Measurements from ENCODE around the gene PSMA1.

The PSMA1 gene

DNA sequence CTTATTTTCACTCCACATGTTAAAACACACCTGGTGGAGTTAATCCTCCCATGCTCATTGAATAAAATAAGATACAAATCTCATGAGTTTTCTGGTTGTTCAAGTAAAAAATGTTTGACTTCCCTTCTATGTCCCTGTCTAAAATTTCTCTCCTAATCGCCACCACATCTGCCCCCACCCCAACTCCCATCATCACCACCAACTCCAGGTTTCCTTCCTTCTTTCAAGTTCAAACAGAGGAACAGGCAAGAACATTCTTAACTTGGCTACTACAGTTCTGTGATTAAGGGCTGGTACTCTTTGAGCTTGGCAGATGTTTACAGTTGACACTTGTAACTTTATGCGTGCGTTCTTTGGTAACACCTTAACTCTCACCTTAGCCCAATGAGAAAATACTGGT, 9.1 kb upstream of the PSMA1 start:
- no peak for DNase-seq

DNA sequence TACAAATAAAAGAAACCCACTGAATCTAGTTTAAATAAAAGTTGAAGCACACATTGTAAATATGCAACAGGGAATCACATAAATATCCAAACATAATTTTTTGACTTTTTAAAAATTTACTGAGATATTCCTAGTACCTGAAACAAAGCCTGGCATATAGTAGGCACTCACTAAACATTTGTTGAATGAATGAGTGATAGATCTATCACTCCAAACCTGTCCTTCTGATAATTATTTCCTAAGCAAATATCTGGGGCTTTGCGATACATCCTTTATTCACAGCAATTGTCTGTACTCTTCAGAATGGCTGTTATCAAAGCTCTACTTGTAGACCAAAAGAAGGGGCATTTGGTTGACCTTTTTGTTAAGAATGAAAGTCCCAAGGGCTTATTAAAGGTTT, 2.6 kb upstream of the PSMA1 start:
- DNase-seq: no peak

DNA sequence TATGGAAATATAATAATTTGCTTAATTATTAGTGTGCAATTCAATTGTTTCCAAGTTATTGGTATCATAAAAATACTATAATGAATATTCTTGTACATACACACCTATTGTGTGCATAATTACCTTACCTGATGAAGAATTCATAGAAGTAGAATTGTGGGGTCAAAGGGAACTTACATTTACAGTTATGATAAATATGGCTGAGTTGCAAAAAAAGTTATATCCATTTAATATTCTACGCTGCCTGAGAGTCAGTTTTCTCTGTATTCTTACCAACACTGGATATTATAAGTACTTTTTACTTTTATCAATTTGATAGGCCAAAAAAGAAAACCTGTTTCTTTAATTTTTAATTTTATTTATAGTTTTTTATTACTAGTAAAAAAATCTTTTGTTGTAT, 2.1 kb upstream of the PSMA1 start:
- DNase-seq: no peak

DNA sequence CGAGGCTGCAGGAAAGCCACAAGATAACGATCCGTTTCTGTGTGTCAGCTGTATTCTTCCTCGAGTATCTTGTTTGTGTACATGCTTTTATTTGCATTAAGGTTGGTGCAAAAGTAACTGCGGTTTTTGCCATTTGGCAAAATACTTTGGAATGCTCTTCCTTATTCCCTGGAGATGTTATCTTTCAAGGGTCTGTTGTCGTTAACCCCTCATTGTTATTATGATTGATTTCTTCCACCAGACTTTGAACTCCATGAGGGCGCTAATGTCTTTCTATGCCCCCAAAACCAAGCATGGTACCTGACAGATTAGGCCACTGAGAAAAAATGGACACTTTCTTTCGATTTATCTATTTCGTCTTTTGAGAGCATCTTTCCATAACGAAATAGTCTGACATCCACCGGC, 563 bp upstream of the PSMA1 start:
- DNase-seq: no peak

DNA sequence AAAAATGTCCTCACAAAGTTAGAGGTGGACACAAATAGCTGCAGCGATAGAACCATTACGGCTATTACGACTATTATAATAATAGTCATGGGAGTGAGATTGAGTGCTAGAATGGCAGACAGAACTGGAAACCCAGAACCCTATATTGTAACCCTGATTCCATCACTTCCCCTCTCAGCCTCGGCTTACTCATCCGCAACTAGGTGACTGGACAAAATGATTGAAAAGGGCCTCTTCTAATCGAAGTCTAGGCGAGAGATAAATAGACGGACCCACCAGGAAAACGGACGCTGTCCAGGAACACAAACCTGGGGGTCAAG, 629 bp downstream of the PSMA1 start:
- peak; percentile 26 for DNase-seq

DNA sequence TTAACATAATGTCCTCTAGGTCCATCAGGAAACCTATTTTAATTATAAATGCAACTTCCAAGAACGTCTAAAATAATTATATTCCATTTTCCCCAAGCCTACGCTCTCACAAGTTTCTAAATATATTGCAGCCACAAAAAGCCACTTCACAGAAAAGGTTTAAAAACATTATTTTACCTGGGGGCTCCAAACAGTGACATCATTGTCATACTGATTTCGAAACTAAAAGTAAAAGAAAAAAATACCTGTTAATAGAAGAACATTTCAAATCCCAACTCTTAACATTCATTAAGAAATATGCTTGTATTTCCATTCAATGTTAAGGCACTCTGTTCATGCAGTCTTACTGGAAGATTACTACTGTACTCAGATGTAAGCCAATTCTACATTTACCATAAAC, 1.4 kb downstream of the PSMA1 start:
- DNase-seq: no peak

DNA sequence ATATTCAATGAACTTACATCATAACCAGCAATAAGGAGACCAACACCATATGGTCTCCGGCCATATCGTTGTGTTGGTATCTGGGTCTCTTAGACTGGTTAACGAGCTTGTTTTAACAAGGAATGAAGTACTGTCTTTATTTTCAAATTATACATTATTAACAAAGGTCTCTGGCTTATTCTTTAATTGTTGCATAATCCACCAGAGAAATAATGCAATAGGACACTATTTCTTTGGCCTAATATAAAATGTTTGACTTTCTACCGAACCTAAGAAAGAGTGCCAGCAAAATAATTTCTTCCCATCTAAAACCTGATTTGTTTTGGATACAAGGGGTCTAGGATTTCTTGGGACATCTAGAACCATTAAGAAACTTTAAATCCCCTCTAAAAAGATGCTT, 6.4 kb downstream of the PSMA1 start:
- no peak for DNase-seq

DNA sequence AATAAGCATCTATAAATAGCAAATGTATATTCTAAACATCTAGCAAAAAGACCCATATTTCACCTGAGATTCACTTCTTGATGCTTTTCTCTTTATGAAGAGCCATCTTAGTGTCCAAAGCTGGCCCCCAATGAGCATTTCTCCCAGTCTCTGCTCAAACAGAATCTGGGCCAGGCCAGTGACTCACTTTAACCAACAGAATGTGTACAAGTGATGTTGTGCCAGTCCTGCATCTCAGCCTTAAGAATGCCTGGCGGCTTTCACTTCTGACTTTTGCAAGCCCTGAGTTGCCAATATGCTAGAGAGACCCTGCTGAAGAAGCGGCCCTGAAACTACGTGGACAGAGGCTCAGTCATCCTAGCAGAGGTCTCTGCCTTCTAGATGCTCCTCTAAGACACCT, 13.7 kb downstream of the PSMA1 start:
- DNase-seq: no peak

DNA sequence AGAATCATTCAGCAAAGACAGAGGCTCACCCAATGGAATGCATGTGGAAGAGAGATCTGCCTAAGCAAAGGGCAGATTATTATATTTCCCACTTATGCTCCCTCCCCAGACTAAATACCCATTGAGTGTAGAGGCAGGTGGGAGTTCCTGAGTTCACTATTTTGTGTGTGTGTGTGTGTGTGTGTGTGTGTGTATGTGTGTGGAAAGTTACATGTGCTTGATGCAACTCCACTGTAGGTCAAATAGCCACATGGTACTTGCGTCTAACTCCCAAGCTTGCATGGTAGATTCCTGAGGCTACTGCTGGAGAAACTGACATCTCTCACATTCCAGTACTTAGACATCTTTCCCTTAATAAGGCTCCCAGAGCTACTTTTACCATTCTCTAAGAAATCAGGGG, 17.2 kb downstream of the PSMA1 start:
- no peak for DNase-seq

DNA sequence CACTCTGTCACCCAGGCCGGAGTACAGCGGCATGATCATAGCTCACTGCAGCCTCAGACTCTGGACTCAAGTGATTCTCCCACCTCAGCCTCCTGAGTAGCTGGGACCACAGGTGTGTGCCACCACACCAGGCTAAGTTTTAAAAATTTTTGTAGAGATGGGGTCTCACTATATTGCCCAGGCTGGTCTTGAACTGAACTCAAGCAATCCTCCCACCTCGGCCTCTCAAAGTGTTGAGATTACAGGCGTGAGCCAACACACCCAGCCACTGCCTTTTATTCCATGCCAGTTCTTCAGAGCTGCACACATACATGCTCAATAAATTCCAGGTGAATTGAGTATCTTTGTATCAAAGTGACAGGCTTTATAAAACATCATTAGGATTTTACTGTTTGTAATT, 18.1 kb downstream of the PSMA1 start:
- DNase-seq: no peak

DNA sequence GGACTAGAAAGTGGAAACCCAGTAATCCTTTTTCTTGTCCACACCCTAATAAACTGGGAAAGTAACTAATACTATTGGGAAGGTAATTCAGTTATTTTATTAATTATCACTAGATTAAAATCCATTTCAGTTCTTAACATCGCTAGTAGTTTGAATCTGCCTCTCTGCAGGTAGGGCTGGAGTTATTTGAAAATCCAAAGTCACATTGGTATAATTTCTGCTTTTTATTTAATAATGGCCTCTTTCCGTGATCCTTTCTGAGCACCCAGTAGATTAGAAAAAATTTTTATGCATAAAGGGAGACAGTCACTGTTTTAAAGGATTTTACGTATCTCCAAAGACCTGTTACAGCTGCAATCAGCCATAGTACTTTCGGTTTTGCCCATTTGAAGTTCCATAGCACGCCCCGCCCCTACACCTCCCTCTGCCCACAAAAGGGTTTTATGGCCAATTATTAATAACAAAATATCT, 20.0 kb downstream of the PSMA1 start:
- DNase-seq: peak; percentile 29

DNA sequence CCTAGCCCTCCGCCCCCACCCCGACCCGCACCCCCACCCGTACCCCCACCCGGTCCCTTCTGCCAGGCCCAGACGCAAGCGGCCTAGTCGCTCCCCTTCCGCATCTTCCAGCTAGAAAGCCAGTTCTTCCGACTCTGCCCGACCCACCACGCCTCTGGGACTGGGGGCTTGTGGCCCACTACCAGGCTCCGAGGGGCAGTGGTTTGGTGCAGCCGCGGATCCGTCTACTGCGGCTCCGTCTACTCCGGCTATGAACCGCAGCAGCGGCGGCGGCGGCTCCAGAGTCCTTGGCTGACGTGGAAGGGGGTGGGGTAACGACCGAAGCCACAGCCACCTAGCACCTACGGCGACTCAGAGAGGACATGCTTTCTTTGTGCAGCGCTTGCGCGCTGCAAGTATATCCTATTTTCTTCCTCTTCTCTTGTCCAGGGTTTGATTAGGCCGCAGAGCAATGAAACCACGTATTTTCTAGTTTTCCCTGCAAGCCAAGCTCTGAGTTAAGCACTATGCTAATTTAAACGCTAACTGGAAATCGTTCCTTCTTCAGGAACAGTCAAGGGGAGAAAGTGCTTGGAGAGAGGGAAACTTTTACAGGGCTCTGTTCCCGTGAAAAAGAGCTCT, 20.5 kb downstream of the PSMA1 start, which contains the start of gene COPB1:
Gene COPB1, minus strand, starts transcription at position 252 of the 621 bp plus-strand sequence. CDS start 883 bp downstream, outside the sequence.
- peak; percentile 92 for DNase-seq

DNA sequence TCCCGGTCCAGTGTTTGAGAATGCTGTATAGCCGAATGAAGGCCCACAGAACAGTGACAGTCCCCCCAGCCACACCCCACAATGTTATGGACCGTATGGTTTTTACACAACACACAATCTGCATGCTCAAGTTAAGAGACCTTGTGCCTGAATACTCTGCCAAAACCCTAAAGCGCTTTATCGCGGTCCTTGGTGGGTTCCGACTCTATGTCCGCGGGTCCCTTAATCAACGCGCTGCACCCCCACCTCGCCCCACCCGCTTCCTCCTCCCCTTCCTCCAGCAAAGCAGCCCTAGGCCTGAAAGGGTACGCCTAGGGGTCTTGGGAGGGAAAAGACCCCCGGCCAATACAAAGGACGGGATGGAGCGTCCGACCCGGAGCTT, 21.0 kb downstream of the PSMA1 start:
- DNase-seq: peak; percentile 24

DNA sequence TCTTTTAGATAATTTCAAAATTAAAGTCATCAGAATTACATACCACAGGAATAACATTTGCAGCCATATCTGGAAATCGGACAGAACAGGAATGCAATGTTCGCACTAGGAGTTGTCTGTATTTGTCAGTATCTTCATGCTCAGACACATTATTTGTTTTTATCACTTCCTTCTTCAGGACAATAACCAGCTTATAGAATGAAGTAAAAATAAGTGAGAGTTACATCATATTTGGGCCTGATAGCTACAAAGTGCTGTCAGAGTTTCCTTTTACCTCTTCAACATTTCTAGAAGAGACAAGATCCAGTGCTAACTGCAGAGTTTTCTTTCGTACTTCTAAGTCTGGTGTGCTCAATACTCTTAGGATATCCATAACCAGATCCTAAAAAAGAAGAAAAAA, 39.5 kb downstream of the PSMA1 start:
- DNase-seq: no peak

DNA sequence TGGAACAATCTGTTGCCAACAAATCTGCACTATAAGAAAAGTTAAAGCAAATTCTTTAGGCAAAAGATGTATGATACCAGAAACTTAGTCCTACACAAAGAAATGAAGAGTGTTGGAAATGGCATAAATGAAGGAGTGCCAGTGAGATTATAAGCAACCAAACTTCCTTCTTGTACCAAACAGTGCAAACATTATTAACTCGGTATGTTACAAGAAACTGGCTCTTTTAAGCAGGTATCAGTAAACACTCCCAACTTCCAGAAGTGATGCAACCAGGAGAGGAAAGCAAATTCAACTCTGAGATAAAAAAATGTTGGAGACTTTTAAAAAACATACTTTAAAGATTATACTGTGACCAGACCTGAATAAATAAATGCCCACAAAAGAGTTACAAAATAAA, 49.1 kb downstream of the PSMA1 start:
- DNase-seq: no peak

DNA sequence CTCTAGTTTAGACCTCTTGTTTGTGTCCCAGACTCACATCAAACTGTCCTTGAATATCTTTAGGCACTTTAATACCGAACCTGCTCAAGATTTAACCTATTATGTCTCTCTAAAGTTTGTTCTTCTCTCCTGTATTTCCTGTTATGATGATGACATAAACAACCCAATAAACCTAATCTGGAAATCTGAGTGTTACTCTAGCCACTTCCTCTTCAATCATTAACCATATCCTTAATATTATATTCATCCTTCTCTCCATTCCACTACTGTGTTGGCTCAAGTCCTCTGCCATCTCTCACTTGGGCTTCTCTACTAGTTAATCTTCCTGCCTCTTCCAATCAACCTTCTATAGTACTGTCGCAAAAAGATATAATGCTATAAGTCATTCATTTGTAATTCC, 56.6 kb downstream of the PSMA1 start:
- no peak for DNase-seq

DNA sequence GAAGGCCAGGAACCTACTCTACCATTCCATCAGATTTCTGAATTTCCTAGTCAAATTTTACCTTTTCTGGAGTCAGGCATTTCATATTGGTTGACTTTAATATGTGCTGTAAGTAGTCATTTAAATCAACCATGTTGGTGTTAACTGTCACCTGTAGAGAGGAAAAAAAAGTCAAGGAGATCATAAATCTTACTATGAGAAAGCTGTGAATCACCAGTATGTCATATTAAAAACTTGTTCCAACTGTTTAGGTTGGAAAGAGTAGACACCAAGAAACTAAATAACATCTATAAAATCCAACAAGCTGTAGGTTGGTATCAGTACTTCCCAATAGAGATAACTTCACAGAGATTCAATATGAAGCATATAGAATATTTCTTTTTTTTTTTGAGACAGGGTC, 60.0 kb downstream of the PSMA1 start:
- DNase-seq: no peak

DNA sequence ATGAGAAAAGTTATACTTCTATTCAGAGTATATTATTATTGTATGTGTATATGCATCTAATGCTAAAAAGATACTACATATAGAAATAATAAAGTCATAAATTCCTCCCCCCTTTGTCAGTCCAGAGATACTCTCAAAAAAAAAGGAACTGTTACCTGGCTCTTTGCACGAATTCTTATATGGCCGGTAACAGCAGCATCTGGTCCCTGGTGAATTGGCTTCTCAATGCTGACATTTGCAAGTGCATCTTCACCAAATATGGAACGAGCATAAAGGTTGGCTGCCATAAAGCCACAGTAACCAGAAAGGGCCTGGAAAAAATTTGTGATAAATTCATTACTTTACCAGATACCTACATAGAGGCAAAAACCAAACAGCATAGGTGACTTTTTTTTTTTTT, 61.8 kb downstream of the PSMA1 start:
- no peak for DNase-seq

DNA sequence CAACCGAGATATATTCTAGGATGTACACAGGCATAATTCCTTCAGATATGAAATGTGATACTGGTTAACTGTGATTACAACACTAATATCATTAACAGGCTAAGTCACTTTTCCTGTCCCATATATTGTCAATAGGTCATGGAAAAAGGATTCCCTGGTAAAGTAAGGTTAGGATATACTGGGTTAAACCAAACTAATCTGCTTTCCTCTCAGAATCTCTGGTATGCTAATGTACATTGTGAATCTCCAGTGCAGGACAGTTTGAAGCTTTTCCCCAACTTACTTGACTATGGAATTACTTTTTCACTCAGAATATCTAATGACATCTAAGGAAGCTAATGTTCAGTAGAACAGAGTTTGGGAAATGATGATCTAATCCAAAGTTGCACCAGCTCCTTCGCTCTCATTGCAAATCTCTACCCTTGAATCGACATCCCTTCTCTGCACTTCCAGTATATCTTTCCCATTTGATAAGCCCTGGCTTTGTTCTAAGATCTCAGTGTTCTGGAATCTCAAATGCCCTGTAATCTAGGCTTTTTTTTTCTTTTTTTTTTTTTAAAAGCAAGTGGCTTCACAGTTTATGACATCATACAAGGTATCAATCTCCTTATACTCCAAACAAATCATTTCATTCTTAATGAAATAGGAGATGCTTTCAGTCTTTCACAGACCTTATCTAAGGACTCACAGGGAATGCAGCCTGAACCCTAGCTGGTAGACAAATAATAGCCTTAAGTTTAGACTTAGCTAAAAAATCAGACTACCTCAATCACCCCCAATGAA, 64.3 kb downstream of the PSMA1 start:
- no peak for DNase-seq
